Right atrium auricular region (tissue), 2 donors: ENCODE measurements around the gene TFB1M. TPM values are rescaled to one million over a fixed set of nuclear protein-coding genes. Genes with fewer than 3 reads are reported as not detected.

Source experiments
- DNase-seq: peaks from one replicate; pipeline ENCODE4 v3.0.0-alpha.2; 2019; ENCODE audit warnings: low spot score
- H3K27ac ChIP-seq, 2 donors: fragments of 200-600 bp; sonication (generic); 1 replicate in 1 of 2; 2 replicates in 1 of 2; pipeline ENCODE4 v1.5.1; 2016 to 2019
- H3K27me3 ChIP-seq, 2 donors: fragments of 200-600 bp; sonication (generic); one replicate each; pipeline versions ENCODE4 v1.5.1 to v1.6.0; 2017 to 2019
- H3K36me3 ChIP-seq: fragments of 200-600 bp; sonication (generic); one replicate; pipeline ENCODE4 v1.5.1; 2016
- H3K4me1 ChIP-seq, 2 donors: fragments of 200-600 bp; sonication (generic); one replicate each; pipeline versions ENCODE4 v1.5.1 to v1.6.0; 2017 to 2019
- H3K4me3 ChIP-seq, 2 donors: fragments of 200-600 bp; sonication (generic); 1 replicate in 1 of 2; 2 replicates in 1 of 2; pipeline ENCODE4 v1.5.1; 2017 to 2019; ENCODE audit warnings: mild to moderate bottlenecking in 1 of 2, moderate library complexity in 1 of 2
- H3K9me3 ChIP-seq, 2 donors: fragments of 200-600 bp; sonication (generic); one replicate each; pipeline ENCODE4 v1.5.1; 2019
- CTCF ChIP-seq, 2 donors: fragments of 200-600 bp; sonication (generic); IDR thresholded peaks; one replicate each; pipeline ENCODE4 v1.5.1; 2019; ENCODE audit warnings: antibody characterized with exemption in 2 of 2
- total RNA-seq, 2 donors: library from RNA; depleted of rRNA; stranded (reverse); fragments of >200 nt; gene quantifications; one replicate each; pipeline ENCODE4 v1.1.0, GENCODE V29; 2016

Gene TFB1M
- total RNA-seq, 2 donors from 2014 or later: 10.7 to 11.1 TPM

GRCh38 chr6:155246825-155247224, 67.5 kb downstream of the TFB1M start:
- TF ChIP-seq CTCF (IDR thresholded peaks at IDR 0.05): no peak
- Histone ChIP-seq H3K4me1 (peaks cover 0 to 7% of the 10 kb centered on the region in 2 donors), H3K9me3 (no peaks in the 10 kb centered on the region), H3K4me3 (no peak overlapping the region), H3K27ac (no peak overlapping the region), H3K27me3 (no peaks in the 10 kb centered on the region), H3K36me3 (no peaks in the 10 kb centered on the region)
- no peak for DNase-seq

GRCh38 chr6:155245831-155246230, 68.5 kb downstream of the TFB1M start:
- Histone ChIP-seq H3K9me3 (no peaks in the 10 kb centered on the region), H3K4me1 (peaks cover 0 to under 1% of the 10 kb centered on the region in 2 donors), H3K27me3 (no peaks in the 10 kb centered on the region), H3K27ac (no peak overlapping the region), H3K4me3 (no peak overlapping the region), H3K36me3 (no peaks in the 10 kb centered on the region)
- no peak for DNase-seq
- TF ChIP-seq CTCF (IDR thresholded peaks at IDR 0.05): no peak

GRCh38 chr6:155245193-155245592, 69.1 kb downstream of the TFB1M start:
- Histone ChIP-seq H3K4me3 (no peak overlapping the region), H3K4me1 (no peaks in the 10 kb centered on the region), H3K27me3 (no peaks in the 10 kb centered on the region), H3K36me3 (no peaks in the 10 kb centered on the region), H3K9me3 (no peaks in the 10 kb centered on the region), H3K27ac (no peak overlapping the region)
- DNase-seq: no peak
- no peak for TF ChIP-seq CTCF (IDR thresholded peaks at IDR 0.05)

- Histone ChIP-seq H3K4me1 (no peaks in the 10 kb centered on the region), H3K9me3 (no peaks in the 10 kb centered on the region), H3K36me3 (no peaks in the 10 kb centered on the region), H3K27me3 (no peaks in the 10 kb centered on the region), H3K4me3 (no peak overlapping the region), H3K27ac (no peak overlapping the region)
- no peak for TF ChIP-seq CTCF (IDR thresholded peaks at IDR 0.05)
- no peak for DNase-seq
Observed at GRCh38 chr6:155244434-155244833, 69.8 kb downstream of the TFB1M start.

- no peaks in the 10 kb centered on the region for H3K36me3 ChIP-seq
- no peaks in the 10 kb centered on the region for H3K27me3 ChIP-seq
- H3K27ac ChIP-seq: no peak overlapping the region
- H3K9me3 ChIP-seq: no peaks in the 10 kb centered on the region
- DNase-seq: no peak
- no peaks in the 10 kb centered on the region for H3K4me1 ChIP-seq
- no peak overlapping the region for H3K4me3 ChIP-seq
- TF ChIP-seq CTCF (IDR thresholded peaks at IDR 0.05): no peak
Observed at GRCh38 chr6:155241966-155242365, 72.3 kb downstream of the TFB1M start.

- H3K4me1 ChIP-seq: no peaks in the 10 kb centered on the region
- no peaks in the 10 kb centered on the region for H3K36me3 ChIP-seq
- no peak for TF ChIP-seq CTCF (IDR thresholded peaks at IDR 0.05)
- H3K4me3 ChIP-seq: no peak overlapping the region
- H3K27me3 ChIP-seq: no peaks in the 10 kb centered on the region
- no peak overlapping the region for H3K27ac ChIP-seq
- H3K9me3 ChIP-seq: no peaks in the 10 kb centered on the region
- DNase-seq: no peak
Observed at GRCh38 chr6:155240905-155241600, 73.2 kb downstream of the TFB1M start.
